RKO (cell line): ENCODE data around the gene KRTAP5-3.
A peak's percentile ranks its signal among the peaks of the same experiment; 100 is the strongest.

Experiments
- DNase-seq: peaks from one replicate; pipeline ENCODE4 v3.0.0-alpha.2; 2016; ENCODE audit warnings: low spot score

KRTAP5-3 gene

DNA sequence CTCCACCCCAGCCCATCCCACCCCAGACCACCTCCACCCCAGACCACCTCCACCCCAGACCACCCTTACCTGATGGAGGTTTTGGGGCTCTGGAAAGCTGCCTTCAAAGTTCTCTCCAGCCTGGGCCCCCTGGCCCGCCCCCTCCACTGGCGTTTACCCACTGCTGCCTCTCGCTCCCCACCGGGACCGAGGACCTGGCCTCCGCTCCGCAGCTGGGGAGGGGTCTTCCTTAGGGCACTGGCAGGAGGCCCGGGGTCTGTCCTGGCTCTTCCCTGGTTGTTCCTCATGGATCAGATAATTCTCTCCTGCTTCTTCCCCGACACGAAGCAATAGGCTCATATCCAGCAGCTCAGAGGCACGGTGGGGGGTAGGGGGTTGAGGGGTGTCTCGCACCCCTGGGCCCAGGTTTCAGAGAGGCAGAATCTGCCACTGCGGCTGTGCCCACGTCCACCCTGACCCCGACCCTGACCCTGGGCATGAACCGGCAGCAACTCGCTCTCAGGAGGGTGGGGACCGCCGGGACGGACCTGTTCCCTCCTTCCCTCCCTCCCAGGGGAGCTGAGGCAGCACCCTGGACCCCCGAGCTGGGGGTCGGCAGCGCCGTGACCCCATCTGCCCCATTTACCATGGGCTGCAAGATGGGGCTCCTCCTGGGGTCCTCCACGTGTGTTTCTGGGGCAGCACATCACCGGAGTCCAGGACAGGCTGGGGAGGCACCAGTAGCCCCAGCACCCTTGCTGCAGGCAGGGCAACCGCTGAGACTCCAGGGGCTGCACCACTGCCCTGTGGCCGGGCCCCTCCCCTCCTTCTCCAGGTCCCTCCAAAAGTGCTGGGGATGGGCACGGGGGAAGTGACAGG, 34.3 kb upstream of the KRTAP5-3 start:
- no peak for DNase-seq

DNA sequence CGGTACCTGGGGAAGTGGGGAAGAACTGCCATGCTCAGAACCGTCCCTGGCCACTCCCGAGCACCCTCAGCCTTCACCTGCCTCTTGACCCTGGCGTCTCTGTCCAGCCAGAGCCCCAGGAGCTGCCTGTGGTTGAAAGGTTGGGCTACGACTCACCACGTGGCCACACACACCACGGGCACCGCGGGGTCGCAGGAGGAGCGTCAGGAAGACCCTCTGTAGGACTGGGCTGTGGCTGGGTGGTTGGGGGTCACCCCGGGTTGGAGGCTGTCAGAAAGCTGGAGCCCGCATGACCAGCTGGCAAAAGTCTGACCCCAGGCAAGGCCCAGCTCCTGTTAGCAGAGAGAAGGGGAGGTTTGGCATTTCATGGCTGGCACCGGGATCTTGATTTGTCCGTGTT, 32.8 kb upstream of the KRTAP5-3 start:
- no peak for DNase-seq

GRCh38 chr11:1640076-1640946, 32.0 kb upstream of the KRTAP5-3 start:
- no peak for DNase-seq

GRCh38 chr11:1639666-1640065, 31.4 kb upstream of the KRTAP5-3 start:
- no peak for DNase-seq

DNA sequence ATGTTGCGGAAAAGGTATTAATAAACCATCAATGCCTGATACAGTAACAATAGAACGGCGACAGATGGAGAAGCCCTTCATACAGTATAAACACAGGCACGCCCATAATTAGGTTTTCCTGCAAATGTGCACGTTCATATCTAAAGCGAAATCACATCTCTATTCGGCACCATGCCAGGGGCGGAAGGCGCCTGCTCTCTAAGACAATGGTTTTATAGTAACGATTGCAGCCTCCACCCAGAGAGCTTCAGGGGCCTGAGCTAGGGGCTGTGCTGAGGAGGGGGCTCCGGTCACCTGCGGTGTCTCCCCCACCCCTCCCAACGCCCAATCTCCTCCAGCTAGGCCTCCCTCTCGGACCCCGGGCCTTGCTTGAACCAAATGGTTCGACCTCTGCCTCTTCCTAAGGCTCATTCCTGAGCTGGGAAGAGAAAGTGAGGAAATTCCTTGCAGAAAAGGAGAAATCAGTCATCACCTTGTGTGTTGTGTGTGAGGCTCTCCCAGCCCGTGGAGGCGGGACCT, 30.9 kb upstream of the KRTAP5-3 start:
- no peak for DNase-seq

DNA sequence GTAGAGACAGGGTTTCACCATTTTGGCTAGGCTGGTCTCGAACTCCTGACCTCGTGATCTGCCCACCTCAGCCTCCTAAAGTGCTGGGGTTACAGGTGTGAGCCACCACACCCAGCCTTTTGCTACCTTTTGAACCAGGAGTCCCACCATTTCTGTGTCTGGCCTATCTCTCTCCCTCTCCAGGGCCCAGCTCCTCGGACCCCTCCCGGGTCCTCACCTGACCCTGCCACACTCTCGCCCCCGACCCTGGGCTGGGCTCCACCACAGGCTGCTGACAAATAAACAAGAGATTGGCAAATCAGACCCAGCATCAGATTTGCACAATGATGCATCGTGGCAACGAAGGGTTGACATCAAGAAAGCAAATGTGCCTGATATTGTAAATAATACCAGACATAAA, 30.1 kb upstream of the KRTAP5-3 start:
- no peak for DNase-seq

DNA sequence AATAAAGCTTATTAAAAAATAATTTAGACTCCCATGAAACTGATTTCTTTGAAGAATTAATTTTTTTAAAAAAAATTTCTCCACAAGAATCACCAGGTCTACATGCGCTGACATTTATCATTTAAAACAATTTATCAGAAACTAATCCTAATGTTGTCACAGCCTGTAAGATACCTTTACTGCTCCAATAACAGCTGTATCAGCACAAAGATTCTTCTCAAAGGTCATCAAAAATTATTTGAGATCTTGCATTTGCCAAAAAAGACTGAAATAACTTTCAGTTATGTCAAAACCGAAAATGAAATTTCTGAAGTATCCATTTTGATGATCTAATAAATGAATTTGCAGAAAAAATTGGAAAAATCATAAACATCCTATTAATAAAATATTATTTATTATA, 29.4 kb upstream of the KRTAP5-3 start:
- DNase-seq = no peak

- no peak for DNase-seq
Observed at GRCh38 chr11:1636291-1636950, 28.2 kb upstream of the KRTAP5-3 start.

GRCh38 chr11:1633864-1634263, 25.6 kb upstream of the KRTAP5-3 start:
- DNase-seq = no peak

DNA sequence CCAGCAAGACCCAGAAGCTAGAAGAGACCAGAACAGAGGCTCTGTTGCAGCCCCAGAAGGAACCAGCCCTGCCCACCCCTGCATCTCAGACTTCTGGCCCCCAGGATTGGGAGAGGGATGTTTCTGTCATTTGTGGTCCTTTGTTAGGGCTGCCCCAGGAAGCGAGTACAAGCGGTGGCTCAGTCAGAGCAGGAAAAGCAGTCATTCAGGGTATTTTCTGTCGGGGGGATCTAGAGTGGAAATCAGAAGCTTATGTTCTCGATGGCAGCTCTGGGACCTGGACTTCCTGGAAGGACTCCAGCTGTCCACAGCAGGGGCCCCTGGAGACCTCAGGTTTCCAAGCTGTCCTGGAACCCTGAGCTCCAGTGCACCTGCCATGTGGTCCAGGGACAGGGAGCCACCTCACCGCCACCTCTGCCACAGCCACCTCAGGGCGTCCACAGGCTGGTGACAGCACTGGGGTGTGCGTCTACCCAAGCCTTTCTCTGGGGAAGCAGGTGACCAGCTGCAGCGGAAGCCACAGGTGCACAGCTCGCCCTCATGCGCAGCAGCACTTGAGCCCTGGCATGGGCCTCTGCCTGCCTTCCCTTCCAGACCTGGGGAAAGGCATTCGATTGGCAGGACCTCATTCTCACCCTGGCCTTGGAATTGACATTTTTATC, 23.9 kb upstream of the KRTAP5-3 start:
- DNase-seq = no peak

GRCh38 chr11:1631066-1631568, 22.9 kb upstream of the KRTAP5-3 start:
- DNase-seq = no peak

DNA sequence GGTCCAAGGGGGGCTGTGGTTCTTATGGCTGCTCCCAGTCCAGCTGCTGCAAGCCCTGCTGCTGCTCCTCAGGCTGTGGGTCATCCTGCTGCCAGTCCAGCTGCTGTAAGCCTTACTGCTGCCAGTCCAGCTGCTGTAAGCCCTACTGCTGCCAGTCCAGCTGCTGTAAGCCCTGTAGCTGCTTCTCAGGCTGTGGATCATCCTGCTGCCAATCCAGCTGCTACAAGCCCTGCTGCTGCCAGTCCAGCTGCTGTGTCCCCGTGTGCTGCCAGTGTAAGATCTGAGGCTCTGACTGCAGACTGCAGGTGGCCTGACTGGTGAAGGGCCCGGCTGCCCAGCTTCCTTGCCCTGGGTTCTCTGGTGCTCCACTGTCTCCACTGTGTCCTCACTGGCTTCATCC, 22.0 kb upstream of the KRTAP5-3 start:
- DNase-seq = no peak

DNA sequence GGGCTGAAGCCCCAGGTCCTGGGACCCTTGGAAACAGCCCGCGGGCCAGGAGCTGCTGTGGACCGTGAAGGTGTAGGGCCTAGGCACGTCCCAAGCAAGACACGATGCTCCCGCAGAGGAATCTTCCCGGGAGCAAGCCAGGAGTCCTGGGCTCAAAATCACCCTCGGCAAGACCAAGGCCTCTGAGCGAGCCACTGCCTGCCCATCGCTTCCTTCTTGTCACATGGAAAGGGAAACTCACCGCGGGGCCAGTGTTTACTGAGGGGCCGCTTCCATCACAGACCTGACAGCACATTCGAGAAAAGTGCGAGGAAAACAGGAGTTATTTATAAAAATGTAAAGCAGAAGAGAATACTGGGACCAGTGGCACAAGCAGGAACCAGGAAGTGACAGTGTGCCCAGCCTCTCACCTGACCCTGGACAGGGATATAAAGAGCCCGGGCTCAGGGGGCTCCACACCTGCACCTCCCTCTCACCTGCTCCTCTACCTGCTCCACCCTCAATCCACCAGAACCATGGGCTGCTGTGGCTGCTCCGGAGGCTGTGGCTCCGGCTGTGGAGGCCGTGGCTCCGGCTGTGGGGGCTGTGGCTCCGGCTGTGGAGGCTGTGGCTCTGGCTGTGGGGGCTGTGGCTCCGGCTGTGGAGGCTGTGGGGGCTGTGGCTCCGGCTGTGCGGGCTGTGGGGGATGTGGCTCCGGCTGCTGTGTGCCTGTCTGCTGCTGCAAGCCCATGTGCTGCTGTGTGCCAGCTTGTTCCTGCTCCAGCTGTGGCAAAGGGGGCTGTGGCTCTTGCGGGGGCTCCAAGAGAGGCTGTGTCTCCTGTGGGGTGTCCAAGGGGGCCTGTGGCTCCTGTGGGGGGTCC, 21.3 kb upstream of the KRTAP5-3 start, which contains the start of gene KRTAP5-5:
Gene KRTAP5-5 (plus strand): TSS at position 450 of the 860 bp plus-strand sequence. CDS start 66 bp downstream, at position 516.
- DNase-seq = no peak

- peak; percentile 30 for DNase-seq
Observed at GRCh38 chr11:1628506-1629325, 20.5 kb upstream of the KRTAP5-3 start.

- DNase-seq = no peak
Observed at GRCh38 chr11:1625541-1625940, 17.3 kb upstream of the KRTAP5-3 start.

GRCh38 chr11:1624621-1625020, 16.4 kb upstream of the KRTAP5-3 start:
- DNase-seq = no peak

GRCh38 chr11:1623716-1624115, 15.5 kb upstream of the KRTAP5-3 start:
- DNase-seq = no peak

- DNase-seq = no peak
Observed at GRCh38 chr11:1622086-1622485, 13.8 kb upstream of the KRTAP5-3 start, which contains the start of gene KRTAP5-4. KRTAP5-4 (minus strand) TSS chr11:1622138; CDS start chr11:1622093, 45 bp downstream.

GRCh38 chr11:1619449-1619848, 11.2 kb upstream of the KRTAP5-3 start:
- peak; percentile 78 for DNase-seq
